ENCODE measurements around the gene SUSD6. TPM values are rescaled to one million over a fixed set of nuclear protein-coding genes. Genes with fewer than 3 reads are reported as not detected.
A peak's percentile ranks its signal among the peaks of the same experiment; 100 is the strongest.
"Not testable (repeated sequence)": the region's sequence is repeated elsewhere in the genome, so short reads cannot be mapped to it uniquely, and the experiment has no call there.

SUSD6 gene
- total RNA-seq, 1 donor from 2014 or later = 13.7 TPM

- Mint-ChIP-seq H3K4me1 (peaks cover 56% of the 10 kb centered on the region), H3K9me3 (peaks cover 10% of the 10 kb centered on the region)
Measured at GRCh38 chr14:69637503-69638031, 26.2 kb downstream of the SUSD6 start.

DNA sequence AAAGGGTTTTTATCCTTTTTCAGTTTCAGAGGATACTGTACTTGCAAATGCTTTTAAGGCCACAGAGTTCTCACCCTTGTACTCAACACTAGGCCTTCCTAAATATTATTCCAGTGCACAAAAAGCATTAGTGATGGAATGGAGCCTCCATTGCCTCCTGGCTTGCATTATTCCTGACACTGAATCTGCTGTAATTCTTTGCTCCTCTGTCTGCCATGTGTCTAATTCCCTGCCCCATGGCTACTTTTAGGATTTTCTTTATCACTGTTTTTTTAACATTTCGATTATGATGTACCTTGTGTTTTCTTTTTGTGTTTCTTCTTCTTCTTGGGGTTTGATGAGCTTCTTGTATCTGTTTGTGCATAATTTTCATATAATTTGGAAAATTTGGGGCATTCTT, 29.5 kb downstream of the SUSD6 start:
- peaks cover 20% of the 10 kb centered on the region for H3K36me3 Mint-ChIP-seq (ENCODE audit: low read depth)
- DNase-seq (ENCODE audit: low read depth, low spot score) = no peak
- no peak overlapping the region for H3K27ac Mint-ChIP-seq (ENCODE audit: unreplicated experiment)
- H3K4me3 Mint-ChIP-seq = no peak overlapping the region
- H3K27me3 Mint-ChIP-seq (ENCODE audit: low read depth) = no peaks in the 10 kb centered on the region
- TF ChIP-seq CTCF (conservative IDR thresholded peaks at IDR 0.05) = no peak
- H3K9me3 Mint-ChIP-seq = peaks cover 13% of the 10 kb centered on the region
- peaks cover 25% of the 10 kb centered on the region for H3K4me1 Mint-ChIP-seq

More at GRCh38 chr14:69637503-69638031, 26.2 kb downstream of the SUSD6 start:
- peaks cover 11% of the 10 kb centered on the region for H3K36me3 Mint-ChIP-seq (ENCODE audit: low read depth)
- peak; percentile 6 for DNase-seq (ENCODE audit: low read depth, low spot score)
- peak overlapping the region; percentile 91 for H3K27ac Mint-ChIP-seq (ENCODE audit: unreplicated experiment)
- no peak overlapping the region for H3K4me3 Mint-ChIP-seq
- TF ChIP-seq CTCF (conservative IDR thresholded peaks at IDR 0.05) = no peak
- no peaks in the 10 kb centered on the region for H3K27me3 Mint-ChIP-seq (ENCODE audit: low read depth)

DNA sequence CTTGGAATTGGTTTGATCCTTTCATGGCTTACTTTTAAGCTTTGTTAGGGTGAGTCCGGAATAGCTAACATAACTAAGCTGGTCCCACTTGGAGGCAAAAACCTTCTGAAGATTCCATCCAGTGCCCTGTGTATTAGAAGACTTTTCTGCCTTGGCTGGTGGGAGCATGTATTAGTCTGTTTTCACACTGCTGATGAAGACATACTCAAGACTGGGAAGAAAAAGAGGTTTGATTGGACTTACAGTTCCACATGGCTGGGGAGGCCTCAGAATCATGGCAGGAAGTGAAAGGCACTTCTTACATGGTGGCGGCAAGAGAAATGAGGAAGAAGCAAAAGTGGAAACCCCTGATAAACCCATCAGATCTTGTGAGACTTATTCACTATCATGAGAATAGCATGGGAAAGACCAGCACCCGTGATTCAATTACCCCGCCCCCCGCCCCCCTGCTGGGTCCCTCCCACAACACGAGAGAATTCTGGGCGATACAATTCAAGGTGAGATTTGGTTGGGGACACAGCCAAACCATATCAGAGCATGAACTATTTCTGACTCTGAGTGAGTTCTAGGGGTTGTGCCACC, 30.9 kb downstream of the SUSD6 start:
- not testable (repeated sequence) for H3K27me3 Mint-ChIP-seq (ENCODE audit: low read depth)
- peaks cover 20% of the 10 kb centered on the region for H3K36me3 Mint-ChIP-seq (ENCODE audit: low read depth)

DNA sequence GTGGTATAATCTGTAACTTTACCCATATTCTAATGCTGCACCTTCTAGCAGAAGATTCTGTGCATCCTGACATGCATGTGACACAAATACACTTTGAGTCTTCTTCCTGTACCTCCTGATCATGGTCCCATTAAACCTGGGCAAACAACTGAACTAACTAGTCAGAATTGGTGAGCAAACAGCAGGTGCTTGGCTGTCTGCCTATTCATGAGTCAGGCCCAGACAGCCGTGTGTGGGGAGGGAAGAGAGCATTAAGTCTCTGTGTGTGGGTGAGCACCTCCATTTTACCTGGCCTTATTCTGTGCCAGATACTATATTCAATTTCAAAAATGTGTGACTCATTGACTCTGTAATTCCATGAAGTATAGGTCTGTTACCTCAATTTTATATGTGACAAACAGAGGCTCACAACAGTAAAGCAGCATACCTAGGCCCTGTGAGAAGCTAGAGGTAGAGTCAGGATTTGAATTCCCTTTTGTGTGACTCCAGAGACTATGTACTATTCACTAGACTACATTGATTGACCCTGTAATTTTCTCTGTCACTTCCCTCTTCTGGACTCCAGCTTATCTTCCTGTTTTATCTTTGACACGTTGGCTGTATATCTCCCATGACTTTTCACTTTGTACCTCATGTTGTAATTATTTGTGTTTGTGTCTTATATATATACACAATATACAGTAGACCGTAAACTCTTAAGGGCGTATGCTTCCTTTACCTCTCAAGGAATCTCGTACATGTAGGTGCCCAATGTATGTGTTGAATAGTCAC, 32.2 kb downstream of the SUSD6 start:
- Mint-ChIP-seq H3K27me3 (ENCODE audit: low read depth) (no peaks in the 10 kb centered on the region), H3K9me3 (peaks cover 13% of the 10 kb centered on the region), H3K4me1 (peaks cover under 1% of the 10 kb centered on the region), H3K36me3 (ENCODE audit: low read depth) (peaks cover 20% of the 10 kb centered on the region), H3K4me3 (no peak overlapping the region), H3K27ac (ENCODE audit: unreplicated experiment) (no peak overlapping the region)
- no peak for TF ChIP-seq CTCF (conservative IDR thresholded peaks at IDR 0.05)
- no peak for DNase-seq (ENCODE audit: low read depth, low spot score)

More for the DNA sequence above, 30.9 kb downstream of the SUSD6 start:
- H3K4me3 Mint-ChIP-seq; DNase-seq (ENCODE audit: low read depth, low spot score); H3K27ac Mint-ChIP-seq (ENCODE audit: unreplicated experiment): not testable (repeated sequence)
- H3K4me1 Mint-ChIP-seq = peaks cover 13% of the 10 kb centered on the region
- peaks cover 13% of the 10 kb centered on the region for H3K9me3 Mint-ChIP-seq

- peaks cover 20% of the 10 kb centered on the region for H3K36me3 Mint-ChIP-seq (ENCODE audit: low read depth)
- H3K27ac Mint-ChIP-seq (ENCODE audit: unreplicated experiment) = no peak overlapping the region
- no peak for TF ChIP-seq CTCF (conservative IDR thresholded peaks at IDR 0.05)
- peaks cover 5% of the 10 kb centered on the region for H3K4me1 Mint-ChIP-seq
- H3K27me3 Mint-ChIP-seq (ENCODE audit: low read depth) = no peaks in the 10 kb centered on the region
- no peak for DNase-seq (ENCODE audit: low read depth, low spot score)
- peaks cover 13% of the 10 kb centered on the region for H3K9me3 Mint-ChIP-seq
- H3K4me3 Mint-ChIP-seq = no peak overlapping the region
Measured at GRCh38 chr14:69644814-69645213, 33.4 kb downstream of the SUSD6 start.

DNA sequence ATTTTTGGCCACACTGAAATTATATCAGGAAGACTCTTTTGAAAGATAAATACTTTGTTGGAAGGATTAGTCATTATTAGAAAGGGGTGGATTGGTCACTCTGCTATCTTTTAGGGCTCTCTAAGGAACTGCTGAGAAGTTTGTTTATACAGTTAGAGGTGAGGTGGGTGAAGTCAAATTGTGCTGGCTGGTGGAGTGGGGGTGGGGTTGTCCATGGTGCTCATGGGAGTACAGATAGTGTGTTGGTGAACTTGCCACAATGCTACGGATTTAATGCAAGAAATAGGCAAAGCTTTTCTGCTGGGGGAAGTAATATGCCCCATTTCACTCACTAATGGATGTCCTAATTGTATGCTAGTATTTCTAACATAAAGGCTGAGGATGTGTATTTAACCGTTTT, 35.8 kb downstream of the SUSD6 start:
- no peak overlapping the region for H3K27ac Mint-ChIP-seq (ENCODE audit: unreplicated experiment)
- no peak for DNase-seq (ENCODE audit: low read depth, low spot score)
- no peak for TF ChIP-seq CTCF (conservative IDR thresholded peaks at IDR 0.05)
- peaks cover 4% of the 10 kb centered on the region for H3K9me3 Mint-ChIP-seq
- H3K4me1 Mint-ChIP-seq = peaks cover 23% of the 10 kb centered on the region
- no peaks in the 10 kb centered on the region for H3K27me3 Mint-ChIP-seq (ENCODE audit: low read depth)
- H3K4me3 Mint-ChIP-seq = no peak overlapping the region
- peaks cover 12% of the 10 kb centered on the region for H3K36me3 Mint-ChIP-seq (ENCODE audit: low read depth)

- not testable (repeated sequence) for H3K4me3 Mint-ChIP-seq; H3K9me3 Mint-ChIP-seq; H3K36me3 Mint-ChIP-seq (ENCODE audit: low read depth); DNase-seq (ENCODE audit: low read depth, low spot score); H3K27ac Mint-ChIP-seq (ENCODE audit: unreplicated experiment); H3K27me3 Mint-ChIP-seq (ENCODE audit: low read depth)
- H3K4me1 Mint-ChIP-seq = peaks cover 23% of the 10 kb centered on the region
Measured at GRCh38 chr14:69647642-69648041, 36.2 kb downstream of the SUSD6 start.

Measured in neural crest cell (in vitro differentiated cells).